GM18951 (cell line): ENCODE data around the gene LAS1L.
"Not testable (repeated sequence)": the region's sequence is repeated elsewhere in the genome, so short reads cannot be mapped to it uniquely, and the experiment has no call there.

Experiments
- POLR2A ChIP-seq: IDR thresholded peaks from 4 replicates; pipeline ENCODE4 v1.6.1; 2011; ENCODE audit warnings: mild to moderate bottlenecking; ENCODE audit not compliant: insufficient read length, insufficient read depth; ENCODE audit errors: extremely low read depth
- in situ Hi-C: fragments of 300-500 bp; cut with MboI; formaldehyde crosslinking; loops from one replicate; pipeline ENCODE4 v1.12.0; 2022; ENCODE audit warnings: low sequenced_read_pairs, mixed read lengths, inconsistent platforms; ENCODE audit not compliant: unreplicated experiment

Gene LAS1L

GRCh38 chrX:65480960-65481359 lies 53.6 kb downstream of the LAS1L start:
- no peak for TF ChIP-seq POLR2A
- in situ Hi-C loops = no loop called here

- in situ Hi-C loops = not testable (repeated sequence)
These were observed 55.5 kb downstream of the LAS1L start for GRCh38 chrX:65479102-65479501.

- no peak for TF ChIP-seq POLR2A
- in situ Hi-C loops = no loop called here
These were observed 58.0 kb downstream of the LAS1L start for GRCh38 chrX:65476564-65476963.

- in situ Hi-C loops = loop anchor here (25.0 kb wide), 1 partner anchor 551 kb away; no protein-coding TSS in a partner anchor
- TF ChIP-seq POLR2A = no peak
These were observed 71.0 kb downstream of the LAS1L start for GRCh38 chrX:65463550-65463949.
